Right lobe of liver (tissue), 4 donors: ENCODE measurements around the gene CDC45.

Experiments
- POLR2A ChIP-seq: fragments of 450-650 bp; IDR thresholded peaks from one replicate; pipeline ENCODE4 v1.6.1; 2017; ENCODE audit warnings: antibody characterized with exemption, mild to moderate bottlenecking
- TF ChIP-seq, protein P1 (sequence below), 4 donors: fragments of 200-600 bp in 3 of 4; fragments of 450-650 bp in 1 of 4; IDR thresholded peaks; one replicate each; pipeline versions ENCODE4 v1.5.1 to v1.8.0; 2016 to 2022; ENCODE audit warnings: antibody characterized with exemption in 4 of 4, mild to moderate bottlenecking in 2 of 4
- donor health status: DM: no; HTN: no; CAD: no.
- donor health status: DM: no; HTN: no; CAD: no.
- donor health status: DM: no; HTN: yes; CAD: no.

DNA sequence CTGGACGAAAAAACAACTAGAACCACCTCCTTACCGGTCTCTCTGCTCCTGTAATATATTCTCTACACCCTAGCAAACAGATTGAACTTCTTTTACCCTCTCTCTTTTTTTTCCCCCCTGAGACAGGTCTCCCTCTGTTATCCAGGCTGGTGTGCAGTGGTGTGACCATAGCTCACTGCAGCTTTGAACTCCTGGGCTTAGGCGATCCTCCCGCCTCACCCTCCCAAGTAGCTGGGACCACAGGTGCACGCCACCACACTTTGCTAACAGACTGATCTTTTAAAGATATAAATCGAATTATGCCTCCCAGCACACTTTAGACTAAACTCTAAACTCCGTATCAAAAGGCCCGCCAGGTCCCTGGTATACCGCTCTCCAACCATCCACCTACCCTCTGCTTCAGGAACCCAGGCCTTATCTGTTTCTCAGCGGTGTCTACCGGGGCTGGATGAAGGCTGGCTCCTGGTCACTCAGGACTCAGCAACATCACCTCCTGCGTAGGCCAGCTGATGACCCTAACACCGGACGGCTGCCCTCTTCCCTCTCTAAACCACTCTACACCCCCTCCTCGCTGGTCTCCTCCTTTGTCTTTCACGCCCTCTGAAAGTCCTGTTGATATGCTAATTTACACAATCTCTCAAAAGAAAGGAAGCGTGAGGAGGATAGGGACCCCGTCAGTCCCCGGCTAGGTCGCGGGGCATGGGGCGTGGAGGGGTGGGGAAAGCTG, 33.0 kb upstream of the CDC45 start:
- TF ChIP-seq, protein P1, sequence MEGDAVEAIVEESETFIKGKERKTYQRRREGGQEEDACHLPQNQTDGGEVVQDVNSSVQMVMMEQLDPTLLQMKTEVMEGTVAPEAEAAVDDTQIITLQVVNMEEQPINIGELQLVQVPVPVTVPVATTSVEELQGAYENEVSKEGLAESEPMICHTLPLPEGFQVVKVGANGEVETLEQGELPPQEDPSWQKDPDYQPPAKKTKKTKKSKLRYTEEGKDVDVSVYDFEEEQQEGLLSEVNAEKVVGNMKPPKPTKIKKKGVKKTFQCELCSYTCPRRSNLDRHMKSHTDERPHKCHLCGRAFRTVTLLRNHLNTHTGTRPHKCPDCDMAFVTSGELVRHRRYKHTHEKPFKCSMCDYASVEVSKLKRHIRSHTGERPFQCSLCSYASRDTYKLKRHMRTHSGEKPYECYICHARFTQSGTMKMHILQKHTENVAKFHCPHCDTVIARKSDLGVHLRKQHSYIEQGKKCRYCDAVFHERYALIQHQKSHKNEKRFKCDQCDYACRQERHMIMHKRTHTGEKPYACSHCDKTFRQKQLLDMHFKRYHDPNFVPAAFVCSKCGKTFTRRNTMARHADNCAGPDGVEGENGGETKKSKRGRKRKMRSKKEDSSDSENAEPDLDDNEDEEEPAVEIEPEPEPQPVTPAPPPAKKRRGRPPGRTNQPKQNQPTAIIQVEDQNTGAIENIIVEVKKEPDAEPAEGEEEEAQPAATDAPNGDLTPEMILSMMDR (IDR thresholded peaks at IDR 0.05), result no peak
- TF ChIP-seq POLR2A, result no peak
